Loucy (cell line): ENCODE measurements around the gene CEP57L1.
"Not testable (repeated sequence)": the region's sequence is repeated elsewhere in the genome, so short reads cannot be mapped to it uniquely, and the experiment has no call there.

Experiments
- H2AFZ ChIP-seq: fragments of 200-600 bp; sonication (generic); 2 replicates; pipeline ENCODE4 v1.6.0; 2016; ENCODE audit warnings: antibody characterized with exemption, mild to moderate bottlenecking, low read length, moderate library complexity
- H3F3A ChIP-seq: fragments of 200-600 bp; 2 replicates; pipeline ENCODE4 v1.6.0; 2016; ENCODE audit warnings: antibody characterized with exemption, low read depth, mild to moderate bottlenecking
- H3K27me3 ChIP-seq: fragments of 200-600 bp; sonication (generic); 2 replicates; pipeline ENCODE4 v1.6.1; 2014; ENCODE audit warnings: low read length, mild to moderate bottlenecking; ENCODE audit not compliant: insufficient read depth, poor library complexity, severe bottlenecking
- H3K36me3 ChIP-seq: fragments of 200-600 bp; sonication (generic); 2 replicates; pipeline ENCODE4 v1.6.1; 2016; ENCODE audit warnings: low read length; ENCODE audit not compliant: insufficient read depth
- H3K4me1 ChIP-seq: fragments of 200-600 bp; sonication (generic); 2 replicates; pipeline ENCODE4 v1.5.1; 2014; ENCODE audit warnings: low read length, mild to moderate bottlenecking; ENCODE audit not compliant: insufficient read depth, poor library complexity, severe bottlenecking
- H3K4me2 ChIP-seq: fragments of 200-600 bp; sonication (generic); 2 replicates; pipeline ENCODE4 v1.6.0; 2014; ENCODE audit warnings: antibody characterized with exemption, low read length, low read depth, mild to moderate bottlenecking; ENCODE audit not compliant: poor library complexity, severe bottlenecking
- H3K4me3 ChIP-seq: fragments of 200-600 bp; sonication (generic); 2 replicates; pipeline ENCODE4 v1.5.1; 2014; ENCODE audit warnings: low read length, mild to moderate bottlenecking, mixed read lengths; ENCODE audit not compliant: poor library complexity, severe bottlenecking
- H3K79me2 ChIP-seq: fragments of 200-600 bp; sonication (generic); 2 replicates; pipeline ENCODE4 v1.6.1; 2014; ENCODE audit warnings: low read length; ENCODE audit not compliant: insufficient read depth
- H3K9ac ChIP-seq: fragments of 200-600 bp; sonication (generic); 2 replicates; pipeline ENCODE4 v1.6.0; 2014; ENCODE audit warnings: mild to moderate bottlenecking, low read depth, low read length, moderate library complexity; ENCODE audit not compliant: poor library complexity, severe bottlenecking
- H3K9me2 ChIP-seq: fragments of 200-600 bp; sonication (generic); replicated peaks from 2 replicates; pipeline ENCODE4 v1.6.1; 2016; ENCODE audit warnings: low read depth, low read length, mixed read lengths
- H3K9me3 ChIP-seq: fragments of 200-600 bp; sonication (generic); 2 replicates; pipeline ENCODE4 v1.6.1; 2014; ENCODE audit warnings: mild to moderate bottlenecking, antibody characterized with exemption, low read length, low read depth; ENCODE audit not compliant: insufficient read depth
- H4K20me1 ChIP-seq: fragments of 200-600 bp; sonication (generic); 2 replicates; pipeline ENCODE4 v1.6.0; 2014; ENCODE audit warnings: antibody characterized with exemption, low read length, mild to moderate bottlenecking; ENCODE audit not compliant: insufficient read depth, poor library complexity, severe bottlenecking
- EZH2phosphoT487 ChIP-seq: fragments of 200-600 bp; IDR thresholded peaks from 2 replicates; pipeline ENCODE4 v1.6.1; 2018; ENCODE audit warnings: antibody characterized with exemption, mild to moderate bottlenecking, moderate library complexity, borderline replicate concordance
- TF ChIP-seq, protein P1 (sequence below): fragments of 200-600 bp; sonication (generic); conservative IDR thresholded peaks from 2 replicates; pipeline ENCODE4 v1.5.1; 2014; ENCODE audit warnings: mild to moderate bottlenecking, antibody characterized with exemption, low read length

Gene CEP57L1

DNA sequence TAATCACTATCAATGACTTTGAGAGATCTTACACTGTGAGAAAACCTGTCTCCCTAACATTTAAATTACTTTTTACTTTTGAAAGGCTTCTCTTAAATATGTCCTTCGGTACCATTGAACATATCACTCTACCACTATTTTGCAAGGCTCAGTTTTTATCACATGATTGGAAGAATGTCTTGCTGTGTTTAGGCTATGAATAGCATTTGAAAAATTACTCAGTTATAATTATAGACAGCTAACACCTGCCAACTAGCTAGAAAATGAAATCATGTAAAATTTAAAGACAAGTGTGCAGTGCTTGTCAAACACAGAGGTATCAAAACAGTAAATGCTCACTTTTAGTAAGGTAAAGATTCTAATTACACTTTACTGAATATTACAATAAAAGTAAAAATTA, 11.7 kb upstream of the CEP57L1 start:
- Histone ChIP-seq H3K9me3 (no peaks in the 10 kb centered on the region), H3K4me2 (peak overlapping the region; percentile 22), H3K36me3 (no peaks in the 10 kb centered on the region), H3K4me3 (no peak overlapping the region), H3K4me1 (peaks cover 56% of the 10 kb centered on the region), H3F3A (no peaks in the 10 kb centered on the region), H3K79me2 (peaks cover 27% of the 10 kb centered on the region; the same call in 1 of the 2 replicates), H3K9me2 (no peaks in the 10 kb centered on the region), H2AFZ (no peak overlapping the region), H3K9ac (no peak overlapping the region), H3K27me3 (no peaks in the 10 kb centered on the region), H4K20me1 (no peaks in the 10 kb centered on the region)
- TF ChIP-seq, protein P1, sequence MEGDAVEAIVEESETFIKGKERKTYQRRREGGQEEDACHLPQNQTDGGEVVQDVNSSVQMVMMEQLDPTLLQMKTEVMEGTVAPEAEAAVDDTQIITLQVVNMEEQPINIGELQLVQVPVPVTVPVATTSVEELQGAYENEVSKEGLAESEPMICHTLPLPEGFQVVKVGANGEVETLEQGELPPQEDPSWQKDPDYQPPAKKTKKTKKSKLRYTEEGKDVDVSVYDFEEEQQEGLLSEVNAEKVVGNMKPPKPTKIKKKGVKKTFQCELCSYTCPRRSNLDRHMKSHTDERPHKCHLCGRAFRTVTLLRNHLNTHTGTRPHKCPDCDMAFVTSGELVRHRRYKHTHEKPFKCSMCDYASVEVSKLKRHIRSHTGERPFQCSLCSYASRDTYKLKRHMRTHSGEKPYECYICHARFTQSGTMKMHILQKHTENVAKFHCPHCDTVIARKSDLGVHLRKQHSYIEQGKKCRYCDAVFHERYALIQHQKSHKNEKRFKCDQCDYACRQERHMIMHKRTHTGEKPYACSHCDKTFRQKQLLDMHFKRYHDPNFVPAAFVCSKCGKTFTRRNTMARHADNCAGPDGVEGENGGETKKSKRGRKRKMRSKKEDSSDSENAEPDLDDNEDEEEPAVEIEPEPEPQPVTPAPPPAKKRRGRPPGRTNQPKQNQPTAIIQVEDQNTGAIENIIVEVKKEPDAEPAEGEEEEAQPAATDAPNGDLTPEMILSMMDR = no peak
- no peak for TF ChIP-seq EZH2phosphoT487

DNA sequence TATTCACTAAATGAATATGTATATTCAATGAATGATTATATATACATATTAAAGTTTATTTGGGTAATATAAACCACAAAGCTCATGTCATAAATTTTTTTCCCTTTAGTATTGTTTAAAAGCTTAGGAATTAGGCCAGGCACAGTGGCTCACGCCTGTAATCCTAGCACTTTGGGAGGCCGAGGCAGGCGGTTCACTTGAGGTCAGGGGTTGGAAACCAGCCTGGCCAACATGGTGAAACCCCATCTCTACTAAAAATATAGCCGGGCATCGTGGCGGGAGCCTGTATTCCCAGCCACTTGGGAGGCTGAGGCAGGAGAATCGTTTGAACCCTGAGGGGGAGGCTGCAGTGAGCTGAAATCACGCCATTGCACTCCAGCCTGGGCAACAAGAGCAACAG, 11.2 kb upstream of the CEP57L1 start:
- H3K9me3 ChIP-seq, H3K36me3 ChIP-seq, H3K4me3 ChIP-seq, H2AFZ ChIP-seq, H3K4me2 ChIP-seq, H3K9me2 ChIP-seq, H3F3A ChIP-seq, H3K9ac ChIP-seq, H3K27me3 ChIP-seq, H4K20me1 ChIP-seq: not testable (repeated sequence)
- Histone ChIP-seq H3K79me2 (peaks cover 27% of the 10 kb centered on the region; the same call in 1 of the 2 replicates), H3K4me1 (peaks cover 58% of the 10 kb centered on the region)

DNA sequence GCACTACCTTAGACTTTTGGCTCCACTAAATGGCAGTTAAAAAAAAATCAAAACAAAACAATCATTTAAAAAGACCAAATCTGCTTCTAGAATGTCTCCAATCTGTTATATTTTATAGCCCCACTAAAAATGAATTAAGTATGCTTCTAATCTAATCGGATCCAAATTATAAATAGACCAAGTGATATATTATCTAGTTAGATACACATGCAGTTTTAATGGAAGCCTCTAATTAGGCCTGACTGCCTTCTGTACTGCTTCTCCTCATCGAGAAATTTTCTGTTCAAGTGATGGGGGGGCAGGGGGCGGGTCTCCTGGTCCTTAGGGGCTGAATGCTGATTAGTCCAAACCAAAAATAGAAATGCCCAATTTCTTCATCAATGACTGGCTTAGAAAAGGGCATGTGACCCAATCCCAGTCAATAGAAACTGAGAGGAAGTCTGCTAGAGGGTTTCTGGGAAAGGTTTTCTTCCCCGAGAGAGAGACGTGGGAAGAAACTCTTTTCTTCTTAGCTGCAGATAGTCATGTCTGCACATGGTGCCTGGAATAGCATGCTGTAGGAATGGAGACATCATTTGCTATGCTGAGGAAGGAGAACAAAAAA, 7.5 kb upstream of the CEP57L1 start:
- TF ChIP-seq, protein P1 = no peak
- no peak for TF ChIP-seq EZH2phosphoT487
- H2AFZ ChIP-seq = no peak overlapping the region
- no peaks in the 10 kb centered on the region for H3K9me2 ChIP-seq
- peaks cover 54% of the 10 kb centered on the region for H3K4me1 ChIP-seq
- peak overlapping the region; percentile 55 for H3K4me3 ChIP-seq
- peak overlapping the region; percentile 90 for H3K4me2 ChIP-seq
- H3K9ac ChIP-seq = peak overlapping the region; percentile 13
- peaks cover 46% of the 10 kb centered on the region for H3K79me2 ChIP-seq
- no peaks in the 10 kb centered on the region for H3K27me3 ChIP-seq
- no peaks in the 10 kb centered on the region for H3F3A ChIP-seq
- H3K36me3 ChIP-seq = no peaks in the 10 kb centered on the region
- H3K9me3 ChIP-seq = no peaks in the 10 kb centered on the region
- H4K20me1 ChIP-seq = peaks cover 23% of the 10 kb centered on the region

DNA sequence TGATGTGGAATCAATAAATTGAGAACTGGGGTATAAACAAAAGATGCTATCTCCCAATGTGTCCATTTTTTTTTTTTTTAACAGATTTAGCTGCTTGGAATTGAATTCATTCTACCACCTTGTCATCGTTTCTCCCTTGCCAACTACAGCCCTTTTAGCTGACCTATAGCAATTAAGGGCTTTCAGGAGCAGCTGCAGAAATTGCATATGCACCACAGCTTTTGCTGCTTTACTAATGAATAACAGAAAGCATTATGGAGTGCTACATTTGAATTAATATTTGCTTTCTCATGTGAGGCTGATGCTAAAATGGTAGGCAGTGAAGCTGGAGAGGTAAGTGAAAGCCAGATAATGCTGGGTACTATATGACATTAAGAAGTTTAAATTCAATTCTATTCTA, 6.3 kb upstream of the CEP57L1 start:
- H3K4me2 ChIP-seq = peak overlapping the region; percentile 90
- H3K36me3 ChIP-seq = no peaks in the 10 kb centered on the region
- H3K27me3 ChIP-seq = no peaks in the 10 kb centered on the region
- H3K79me2 ChIP-seq = peaks cover 58% of the 10 kb centered on the region
- H3K9ac ChIP-seq = peak overlapping the region; percentile 13
- H4K20me1 ChIP-seq = peaks cover 31% of the 10 kb centered on the region
- no peaks in the 10 kb centered on the region for H3F3A ChIP-seq
- peak overlapping the region; percentile 55 for H3K4me3 ChIP-seq
- H3K9me2 ChIP-seq = no peaks in the 10 kb centered on the region
- no peak overlapping the region for H2AFZ ChIP-seq
- peaks cover 58% of the 10 kb centered on the region for H3K4me1 ChIP-seq
- H3K9me3 ChIP-seq = no peaks in the 10 kb centered on the region
- no peak for TF ChIP-seq EZH2phosphoT487
- TF ChIP-seq, protein P1 = no peak
